H9 (cell line): Measurements from ENCODE around the gene STAU1. TPM values are rescaled to one million over a fixed set of nuclear protein-coding genes. Genes with fewer than 3 reads are reported as not detected.
A peak's percentile ranks its signal among the peaks of the same experiment; 100 is the strongest.

ENCODE experiments used
- DNase-seq: peaks from one replicate; pipeline ENCODE4 v3.0.0-alpha.2; 2017
- H2AFZ ChIP-seq: one replicate; pipeline ENCODE4 v1.6.1; 2013; ENCODE audit warnings: mild to moderate bottlenecking, low read length, control low read depth, moderate library complexity
- H2AK5ac ChIP-seq: 2 replicates; pipeline ENCODE4 v1.6.1; 2013; ENCODE audit warnings: low read length, control low read depth, mixed read lengths; ENCODE audit not compliant: insufficient read length
- H2BK120ac ChIP-seq: one replicate; pipeline ENCODE4 v1.6.1; 2013; ENCODE audit warnings: low read depth, mild to moderate bottlenecking, low read length, control low read depth, inconsistent platforms; ENCODE audit not compliant: poor library complexity, severe bottlenecking
- H2BK12ac ChIP-seq: 2 replicates; pipeline ENCODE4 v1.6.1; 2013; ENCODE audit warnings: low read length, control low read depth, mixed read lengths, low read depth; ENCODE audit not compliant: insufficient read length
- H2BK15ac ChIP-seq: 2 replicates; pipeline ENCODE4 v1.6.1; 2013; ENCODE audit warnings: low read depth, low read length, control low read depth
- H2BK20ac ChIP-seq: one replicate; pipeline ENCODE4 v1.6.1; 2013; ENCODE audit warnings: low read depth, mild to moderate bottlenecking, low read length, control low read depth, inconsistent platforms; ENCODE audit not compliant: poor library complexity, severe bottlenecking
- H2BK5ac ChIP-seq: 2 replicates; pipeline ENCODE4 v1.6.1; 2013; ENCODE audit warnings: low read length, control low read depth, mixed read lengths; ENCODE audit not compliant: insufficient read length
- H3K14ac ChIP-seq: 2 replicates; pipeline ENCODE4 v1.6.1; 2013; ENCODE audit warnings: low read length, control low read depth; ENCODE audit not compliant: insufficient read depth
- H3K18ac ChIP-seq: 2 replicates; pipeline ENCODE4 v1.6.1; 2013; ENCODE audit warnings: low read depth, mild to moderate bottlenecking, mixed read lengths, low read length, control low read depth; ENCODE audit not compliant: insufficient read length
- H3K23ac ChIP-seq: 2 replicates; pipeline ENCODE4 v1.6.1; 2013; ENCODE audit warnings: low read length, control low read depth, mixed read lengths, low read depth; ENCODE audit not compliant: insufficient read length
- H3K23me2 ChIP-seq: 2 replicates; pipeline ENCODE4 v1.6.1; 2013; ENCODE audit warnings: low read depth, mild to moderate bottlenecking, mixed read lengths, low read length, control low read depth; ENCODE audit not compliant: insufficient read length, poor library complexity, severe bottlenecking
- H3K27ac ChIP-seq: 2 replicates; pipeline ENCODE4 v1.5.1; 2013; ENCODE audit warnings: low read length, control low read depth, mixed read lengths, low read depth; ENCODE audit not compliant: insufficient read length
- H3K27me3 ChIP-seq: 2 replicates; pipeline ENCODE4 v1.6.1; 2013; ENCODE audit warnings: low read length, control low read depth, inconsistent platforms; ENCODE audit not compliant: insufficient read depth
- H3K4ac ChIP-seq: 2 replicates; pipeline ENCODE4 v1.6.1; 2013; ENCODE audit warnings: low read depth, mild to moderate bottlenecking, control low read depth, inconsistent platforms, low read length, moderate library complexity
- H3K4me1 ChIP-seq: 2 replicates; pipeline ENCODE4 v1.6.1; 2013; ENCODE audit warnings: low read length, control low read depth, inconsistent platforms; ENCODE audit not compliant: insufficient read depth
- H3K4me2 ChIP-seq: 2 replicates; pipeline ENCODE4 v1.6.1; 2013; ENCODE audit warnings: low read length, control low read depth, mixed read lengths; ENCODE audit not compliant: insufficient read length, insufficient read depth
- H3K56ac ChIP-seq: 2 replicates; pipeline ENCODE4 v1.6.1; 2013; ENCODE audit warnings: low read depth, mild to moderate bottlenecking, mixed read lengths, low read length, control low read depth; ENCODE audit not compliant: insufficient read length
- H3K79me1 ChIP-seq: 2 replicates; pipeline ENCODE4 v1.6.1; 2013; ENCODE audit warnings: low read depth, mild to moderate bottlenecking, moderate library complexity, low read length, control low read depth, inconsistent platforms; ENCODE audit not compliant: insufficient read depth, poor library complexity, severe bottlenecking
- H3K79me2 ChIP-seq: 2 replicates; pipeline ENCODE4 v1.6.1; 2013; ENCODE audit warnings: low read length, control low read depth, inconsistent platforms; ENCODE audit not compliant: insufficient read depth
- H3K9ac ChIP-seq: 2 replicates; pipeline ENCODE4 v1.6.1; 2013; ENCODE audit warnings: low read length, control low read depth, mixed read lengths; ENCODE audit not compliant: insufficient read length; ENCODE audit errors: extremely low read depth
- H3K9me3 ChIP-seq: one replicate; pipeline ENCODE4 v1.6.1; 2013; ENCODE audit warnings: low read depth, low read length, inconsistent platforms; ENCODE audit not compliant: control insufficient read depth
- H3T11ph ChIP-seq: one replicate; pipeline ENCODE4 v1.6.1; 2013; ENCODE audit warnings: mild to moderate bottlenecking, low read length, control low read depth, inconsistent platforms
- H4K20me1 ChIP-seq: one replicate; pipeline ENCODE4 v1.6.1; 2013; ENCODE audit not compliant: control insufficient read depth, insufficient read length, insufficient read depth
- H4K5ac ChIP-seq: 2 replicates; pipeline ENCODE4 v1.6.1; 2013; ENCODE audit warnings: low read depth, mild to moderate bottlenecking, mixed read lengths, low read length, control low read depth; ENCODE audit not compliant: insufficient read length
- H4K8ac ChIP-seq: replicated peaks from 2 replicates; pipeline ENCODE4 v1.6.1; 2013; ENCODE audit warnings: low read length, control low read depth, mixed read lengths, low read depth; ENCODE audit not compliant: insufficient read length
- H4K91ac ChIP-seq: 2 replicates; pipeline ENCODE4 v1.6.1; 2013; ENCODE audit warnings: low read depth, mild to moderate bottlenecking, moderate library complexity, mixed read lengths, low read length, control low read depth; ENCODE audit not compliant: insufficient read length
- H3K27ac Mint-ChIP-seq, 3 experiments: 2 replicates in 2 of 3; 3 replicates in 1 of 3; pipeline ENCODE4 v1.8.0; 2020 to 2021; ENCODE audit warnings: mixed read lengths in 3 of 3, mild to moderate bottlenecking in 1 of 3, moderate library complexity in 1 of 3
- H3K27me3 Mint-ChIP-seq: 2 replicates; pipeline ENCODE4 v1.8.0; 2021; ENCODE audit warnings: low read depth, mild to moderate bottlenecking, moderate library complexity, mixed read lengths
- H3K36me3 Mint-ChIP-seq, 3 experiments: 2 replicates in 2 of 3; 3 replicates in 1 of 3; pipeline ENCODE4 v1.8.0; 2020 to 2021; ENCODE audit warnings: low read depth in 3 of 3, mixed read lengths in 3 of 3; ENCODE audit not compliant: insufficient read depth in 1 of 3
- H3K4me1 Mint-ChIP-seq, 2 experiments: 2 replicates each; pipeline ENCODE4 v1.8.0; 2020; ENCODE audit warnings: mixed read lengths in 2 of 2
- H3K4me3 Mint-ChIP-seq, 2 experiments: 2 replicates in 1 of 2; 3 replicates in 1 of 2; pipeline ENCODE4 v1.8.0; 2020 to 2021; ENCODE audit warnings: mild to moderate bottlenecking in 2 of 2, mixed read lengths in 2 of 2, moderate library complexity in 1 of 2
- H3K9me3 Mint-ChIP-seq, 2 experiments: 2 replicates in 1 of 2; 3 replicates in 1 of 2; pipeline ENCODE4 v1.8.0; 2020; ENCODE audit warnings: mild to moderate bottlenecking in 2 of 2, mixed read lengths in 2 of 2, moderate library complexity in 1 of 2
- WGBS: extraction: QIAGEN DNeasy Blood & Tissue Kit; methylation state at CpG from one replicate; pipeline ENCODE4 v1.1.7; 2013; ENCODE audit warnings: missing lambda C conversion rate, low lambda C conversion rate, mixed read lengths; ENCODE audit not compliant: insufficient read length; ENCODE audit errors: extremely low coverage; 5-methylcytosine and 5-hydroxymethylcytosine counted together
- total RNA-seq: library from RNA; stranded (reverse); gene quantifications from 2 replicates; pipeline ENCODE4 v1.2.1, GENCODE V29; 2021
- TF ChIP-seq, protein P1 (sequence below): fragments of 200-600 bp; sonication (generic); conservative IDR thresholded peaks from 3 replicates; pipeline ENCODE4 v1.8.0; 2021; ENCODE audit warnings: antibody characterized with exemption, mild to moderate bottlenecking

STAU1 gene
- total RNA-seq, 1 experiment from 2014 or later = 106 TPM

DNA sequence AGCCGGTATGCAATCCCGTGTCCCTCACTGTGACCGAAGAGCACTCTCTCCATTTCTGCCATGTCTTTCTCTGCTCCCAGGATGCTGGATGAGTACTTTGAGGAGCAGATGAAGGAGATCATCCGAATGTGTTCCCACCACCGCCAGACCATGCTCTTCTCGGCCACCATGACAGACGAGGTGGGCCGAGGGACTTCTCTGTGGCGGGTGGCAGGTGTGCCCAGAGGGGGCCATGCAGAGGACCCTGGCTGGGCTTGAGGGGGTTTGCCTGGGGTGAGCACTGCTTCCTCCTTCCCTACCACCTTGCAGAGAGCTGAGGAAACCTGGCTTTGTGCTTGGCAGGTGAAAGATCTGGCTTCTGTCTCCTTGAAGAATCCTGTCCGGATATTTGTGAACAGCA, 45.1 kb upstream of the STAU1 start:
- H3K9me3 ChIP-seq = no peaks in the 10 kb centered on the region
- no peak overlapping the region for H3K23ac ChIP-seq
- no peaks in the 10 kb centered on the region for H3K23me2 ChIP-seq
- no peak overlapping the region for H2BK12ac ChIP-seq
- H2BK15ac ChIP-seq = no peak overlapping the region
- no peak overlapping the region for H2BK120ac ChIP-seq
- no peaks in the 10 kb centered on the region for H3K27me3 ChIP-seq
- no peak overlapping the region for H4K91ac ChIP-seq
- no peak overlapping the region for H3K9ac ChIP-seq
- no CpG with 5 or more reads among the region's 10 CpGs for WGBS
- H3K27ac Mint-ChIP-seq = peak overlapping the region in 1 of 3 experiments; percentile 50; a peak in 1 of 7 replicates
- peaks cover 39 to 88% (median 75%) of the 10 kb centered on the region in 3 experiments; a peak in 6 of 7 replicates for H3K36me3 Mint-ChIP-seq
- H3K27me3 Mint-ChIP-seq = no peaks in the 10 kb centered on the region
- no peak overlapping the region for H3K4ac ChIP-seq
- no peaks in the 10 kb centered on the region for H3K79me1 ChIP-seq
- H2AK5ac ChIP-seq = no peak overlapping the region
- H3K9me3 Mint-ChIP-seq = no peaks in the 10 kb centered on the region
- no peak overlapping the region for H3K27ac ChIP-seq
- no peak overlapping the region for H3K56ac ChIP-seq
- H3K4me3 Mint-ChIP-seq = no peak overlapping the region
- H3K4me1 Mint-ChIP-seq = no peaks in the 10 kb centered on the region
- no peak overlapping the region for H3T11ph ChIP-seq
- no peaks in the 10 kb centered on the region for H3K79me2 ChIP-seq
- no peak overlapping the region for H2AFZ ChIP-seq
- TF ChIP-seq, protein P1, sequence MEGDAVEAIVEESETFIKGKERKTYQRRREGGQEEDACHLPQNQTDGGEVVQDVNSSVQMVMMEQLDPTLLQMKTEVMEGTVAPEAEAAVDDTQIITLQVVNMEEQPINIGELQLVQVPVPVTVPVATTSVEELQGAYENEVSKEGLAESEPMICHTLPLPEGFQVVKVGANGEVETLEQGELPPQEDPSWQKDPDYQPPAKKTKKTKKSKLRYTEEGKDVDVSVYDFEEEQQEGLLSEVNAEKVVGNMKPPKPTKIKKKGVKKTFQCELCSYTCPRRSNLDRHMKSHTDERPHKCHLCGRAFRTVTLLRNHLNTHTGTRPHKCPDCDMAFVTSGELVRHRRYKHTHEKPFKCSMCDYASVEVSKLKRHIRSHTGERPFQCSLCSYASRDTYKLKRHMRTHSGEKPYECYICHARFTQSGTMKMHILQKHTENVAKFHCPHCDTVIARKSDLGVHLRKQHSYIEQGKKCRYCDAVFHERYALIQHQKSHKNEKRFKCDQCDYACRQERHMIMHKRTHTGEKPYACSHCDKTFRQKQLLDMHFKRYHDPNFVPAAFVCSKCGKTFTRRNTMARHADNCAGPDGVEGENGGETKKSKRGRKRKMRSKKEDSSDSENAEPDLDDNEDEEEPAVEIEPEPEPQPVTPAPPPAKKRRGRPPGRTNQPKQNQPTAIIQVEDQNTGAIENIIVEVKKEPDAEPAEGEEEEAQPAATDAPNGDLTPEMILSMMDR = no peak
- no peak overlapping the region for H2BK5ac ChIP-seq
- H4K8ac ChIP-seq = no peak overlapping the region
- H3K18ac ChIP-seq = no peak overlapping the region
- no peak overlapping the region for H2BK20ac ChIP-seq
- H3K4me2 ChIP-seq = no peak overlapping the region
- H3K4me1 ChIP-seq = no peaks in the 10 kb centered on the region
- no peak overlapping the region for H4K5ac ChIP-seq
- no peaks in the 10 kb centered on the region for H4K20me1 ChIP-seq
- no peak overlapping the region for H3K14ac ChIP-seq
- DNase-seq = no peak
